ENCODE data around the gene SMU1. TPM values are rescaled to one million over a fixed set of nuclear protein-coding genes. Genes with fewer than 3 reads are reported as not detected.

SMU1 gene
- total RNA-seq, 3 donors from 2014 or later, result 15.5 to 23.6 (median 17.1) TPM

- DNase-seq (no peak), ATAC-seq (no peak)
- TF ChIP-seq, protein P1, sequence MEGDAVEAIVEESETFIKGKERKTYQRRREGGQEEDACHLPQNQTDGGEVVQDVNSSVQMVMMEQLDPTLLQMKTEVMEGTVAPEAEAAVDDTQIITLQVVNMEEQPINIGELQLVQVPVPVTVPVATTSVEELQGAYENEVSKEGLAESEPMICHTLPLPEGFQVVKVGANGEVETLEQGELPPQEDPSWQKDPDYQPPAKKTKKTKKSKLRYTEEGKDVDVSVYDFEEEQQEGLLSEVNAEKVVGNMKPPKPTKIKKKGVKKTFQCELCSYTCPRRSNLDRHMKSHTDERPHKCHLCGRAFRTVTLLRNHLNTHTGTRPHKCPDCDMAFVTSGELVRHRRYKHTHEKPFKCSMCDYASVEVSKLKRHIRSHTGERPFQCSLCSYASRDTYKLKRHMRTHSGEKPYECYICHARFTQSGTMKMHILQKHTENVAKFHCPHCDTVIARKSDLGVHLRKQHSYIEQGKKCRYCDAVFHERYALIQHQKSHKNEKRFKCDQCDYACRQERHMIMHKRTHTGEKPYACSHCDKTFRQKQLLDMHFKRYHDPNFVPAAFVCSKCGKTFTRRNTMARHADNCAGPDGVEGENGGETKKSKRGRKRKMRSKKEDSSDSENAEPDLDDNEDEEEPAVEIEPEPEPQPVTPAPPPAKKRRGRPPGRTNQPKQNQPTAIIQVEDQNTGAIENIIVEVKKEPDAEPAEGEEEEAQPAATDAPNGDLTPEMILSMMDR (IDR thresholded peaks at IDR 0.05), result no peak
- intact Hi-C loops (cut with DNase I, micrococcal nuclease), result no loop called here
- Histone ChIP-seq H3K36me3 (ENCODE audit: low read depth) (no peaks in the 10 kb centered on the region), H3K4me1 (ENCODE audit: low read depth) (peaks cover 17% of the 10 kb centered on the region), H3K9me3 (no peaks in the 10 kb centered on the region), H3K4me3 (no peak overlapping the region)
Measured at GRCh38 chr9:33019797-33020196, 56.7 kb downstream of the SMU1 start.

DNA sequence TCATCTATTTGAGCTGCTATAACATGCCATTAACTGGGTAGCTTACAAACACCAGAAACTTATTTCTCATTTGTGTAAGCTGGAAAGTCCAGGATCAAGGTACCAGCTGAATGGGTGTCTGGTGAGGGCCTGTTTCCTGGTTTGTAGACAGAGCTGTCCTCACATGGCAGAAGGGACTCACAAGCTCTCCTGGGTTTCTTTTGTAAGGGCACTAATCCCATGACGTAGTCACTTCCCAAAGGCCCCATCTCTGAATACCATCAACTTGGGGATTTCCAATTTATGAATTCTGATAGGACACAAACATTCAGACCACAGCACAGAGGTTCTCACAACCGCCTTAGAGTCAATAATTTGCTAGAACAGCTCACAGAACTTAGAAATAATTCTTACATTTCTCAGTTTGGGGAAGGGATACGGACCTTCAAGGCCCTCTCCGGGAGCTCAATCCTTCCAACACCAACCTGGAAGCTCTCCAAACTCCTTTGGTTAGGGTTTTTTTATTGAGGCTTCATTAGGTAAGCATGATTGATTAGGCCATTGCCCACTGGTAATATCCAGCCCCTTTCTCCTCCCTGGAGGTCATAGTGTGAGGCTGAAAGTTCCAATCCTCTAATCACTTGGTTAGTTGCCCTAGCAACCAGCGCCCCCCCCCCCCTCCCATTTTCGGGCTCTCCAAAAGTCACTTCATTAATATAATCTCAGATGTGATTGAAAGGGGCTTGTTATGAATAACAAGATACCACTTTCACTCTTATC lies 59.0 kb downstream of the SMU1 start:
- Histone ChIP-seq H3K36me3 (ENCODE audit: low read depth) (no peaks in the 10 kb centered on the region), H3K4me1 (ENCODE audit: low read depth) (peaks cover 2% of the 10 kb centered on the region), H3K9me3 (no peaks in the 10 kb centered on the region), H3K4me3 (no peak overlapping the region)
- TF ChIP-seq, protein P1 (IDR thresholded peaks at IDR 0.05), result no peak
- no peak for DNase-seq
- no peak for ATAC-seq
- intact Hi-C loops (cut with DNase I, micrococcal nuclease), result no loop called here

DNA sequence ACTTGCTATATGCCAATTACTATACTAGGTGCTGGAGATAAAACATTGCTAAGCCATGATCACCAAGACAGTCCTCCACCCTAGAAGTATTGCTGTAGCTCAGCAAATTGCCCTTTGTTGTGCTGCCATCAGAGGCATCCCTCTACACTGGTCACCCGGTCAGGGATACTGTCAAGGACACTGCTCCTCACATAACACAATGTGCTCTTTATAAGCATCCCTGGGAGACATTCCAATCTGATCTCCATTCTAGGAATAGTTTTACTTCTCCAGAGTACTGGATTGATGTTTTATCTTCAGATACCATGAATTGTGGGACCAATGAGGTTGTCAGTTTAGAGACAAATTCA lies 61.8 kb downstream of the SMU1 start:
- Histone ChIP-seq H3K9me3 (no peaks in the 10 kb centered on the region), H3K36me3 (ENCODE audit: low read depth) (no peaks in the 10 kb centered on the region), H3K4me3 (no peak overlapping the region), H3K4me1 (ENCODE audit: low read depth) (no peaks in the 10 kb centered on the region)
- no peak for ATAC-seq
- intact Hi-C loops (cut with DNase I, micrococcal nuclease), result no loop called here
- TF ChIP-seq, protein P1 (IDR thresholded peaks at IDR 0.05), result no peak
- no peak for DNase-seq

DNA sequence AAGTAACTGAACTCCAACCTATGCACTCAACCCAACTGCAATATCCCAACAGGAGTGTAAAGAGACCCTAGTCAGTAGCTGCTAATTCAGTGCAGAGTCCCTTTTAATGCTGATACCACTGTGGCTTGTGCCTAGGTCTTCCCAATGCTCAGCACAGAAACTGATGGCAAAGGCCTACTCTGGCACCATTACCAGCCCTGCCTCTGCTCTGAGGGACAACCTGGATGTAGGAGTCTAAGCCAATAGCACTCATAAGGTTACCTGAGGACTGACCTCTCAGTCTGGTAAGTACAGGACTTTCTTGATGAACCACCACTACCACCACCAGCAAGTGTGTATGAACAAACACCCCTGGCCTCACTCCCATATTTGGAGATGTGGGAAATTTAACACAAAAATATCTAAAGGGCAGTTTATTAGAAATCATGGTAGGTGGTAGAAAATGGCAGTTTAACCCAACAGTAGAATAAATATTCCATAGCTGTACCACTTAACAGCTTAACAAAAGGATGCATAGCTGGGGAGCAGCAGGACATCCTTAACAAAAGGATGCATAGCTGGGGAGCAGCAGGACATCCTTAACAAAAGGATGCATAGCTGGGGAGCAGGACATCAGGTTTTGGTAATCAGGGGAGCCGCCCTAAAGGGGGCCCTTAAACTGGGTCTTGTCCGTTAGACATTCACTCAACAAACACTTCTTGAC lies 62.4 kb downstream of the SMU1 start:
- ATAC-seq (no peak), DNase-seq (no peak)
- H3K4me3 ChIP-seq, result no peak overlapping the region
- H3K36me3 ChIP-seq (ENCODE audit: low read depth), result no peaks in the 10 kb centered on the region
- H3K4me1 ChIP-seq (ENCODE audit: low read depth), result no peaks in the 10 kb centered on the region
- intact Hi-C loops (cut with DNase I, micrococcal nuclease), result no loop called here
- no peaks in the 10 kb centered on the region for H3K9me3 ChIP-seq
- TF ChIP-seq, protein P1 (IDR thresholded peaks at IDR 0.05), result no peak

DNA sequence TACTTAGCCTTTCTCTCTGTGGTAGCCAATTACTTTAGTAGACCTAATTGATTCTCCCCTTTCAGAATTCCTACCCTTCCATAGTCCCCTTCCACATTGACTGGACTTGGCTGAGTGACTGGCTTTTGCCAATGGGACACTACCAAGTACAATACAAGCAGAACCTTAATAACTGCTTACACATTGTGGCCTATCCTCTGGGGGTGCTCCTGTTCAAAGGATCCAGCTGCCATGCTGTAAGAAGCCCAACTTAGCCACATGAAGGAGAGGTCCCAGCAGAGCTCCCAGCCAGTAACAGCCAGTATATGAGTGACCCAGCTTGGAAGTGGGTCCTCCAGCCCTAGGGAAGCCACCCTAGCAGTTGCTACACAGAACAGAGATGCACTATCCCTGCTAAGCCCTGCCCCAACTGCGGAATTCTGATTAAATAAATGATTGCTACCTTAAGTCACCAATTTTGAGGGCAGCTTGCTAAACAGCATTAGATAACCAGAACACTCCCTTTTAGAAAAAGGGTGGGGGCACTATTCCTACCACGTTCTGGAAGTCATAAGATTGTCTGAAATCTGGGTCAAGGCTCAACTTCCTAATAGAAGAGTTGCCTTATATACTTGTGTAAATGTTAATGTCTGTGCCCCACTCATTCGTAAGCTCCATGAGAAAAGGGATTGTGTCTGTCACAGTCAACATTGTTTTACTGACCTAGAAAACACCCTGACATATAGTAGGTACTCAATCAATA lies 64.0 kb downstream of the SMU1 start:
- ATAC-seq (no peak), DNase-seq (no peak)
- TF ChIP-seq, protein P1 (IDR thresholded peaks at IDR 0.05), result no peak
- H3K9me3 ChIP-seq, result no peaks in the 10 kb centered on the region
- no peaks in the 10 kb centered on the region for H3K4me1 ChIP-seq (ENCODE audit: low read depth)
- H3K36me3 ChIP-seq (ENCODE audit: low read depth), result no peaks in the 10 kb centered on the region
- H3K4me3 ChIP-seq, result no peak overlapping the region
- intact Hi-C loops (cut with DNase I, micrococcal nuclease), result no loop called here
